PC-9 (cell line): ENCODE results near the gene KIF27. TPM values are rescaled to one million over a fixed set of nuclear protein-coding genes. Genes with fewer than 3 reads are reported as not detected.

Experiments used
- BruUV-seq: library from RNA; stranded (reverse); fragments of 400-500 nt; replicated peaks from 2 replicates; lab custom pipeline; 2021; lab: Mats Ljungman, UMichigan
- CTCF ChIA-PET: fragments of 300-600 bp; sonication (Branson Sonifier 250); formaldehyde crosslinking; loops from one replicate; lab custom pipeline; 2022; ENCODE audit warnings: antibody characterized with exemption; lab: Charles Lee
- POLR2A ChIA-PET: fragments of 300-600 bp; sonication (Branson Sonifier 250); formaldehyde crosslinking; loops from one replicate; lab custom pipeline; 2022; ENCODE audit warnings: antibody characterized with exemption; ENCODE audit not compliant: unreplicated experiment; lab: Charles Lee
- DNase-seq, 2 experiments: peaks; one replicate each; pipeline versions ENCODE4 v3.0.0 to v3.0.0-alpha.2; 2015 to 2022; ENCODE audit warnings: mixed read lengths in 1 of 2
- H2AFZ ChIP-seq: fragments of 200-600 bp; sonication (generic); 2 replicates; pipeline ENCODE4 v1.8.1; 2017; ENCODE audit warnings: antibody characterized with exemption
- H3F3A ChIP-seq: fragments of 200-600 bp; sonication (generic); 2 replicates; pipeline ENCODE4 v1.8.1; 2017; ENCODE audit warnings: antibody characterized with exemption, mild to moderate bottlenecking, low read depth; ENCODE audit not compliant: insufficient read depth
- H3K27ac ChIP-seq: fragments of 200-600 bp; sonication (generic); 2 replicates; pipeline ENCODE4 v1.6.1; 2016; ENCODE audit warnings: mixed run types
- H3K27me3 ChIP-seq: fragments of 200-600 bp; sonication (generic); 2 replicates; pipeline ENCODE4 v1.6.1; 2016; ENCODE audit warnings: low read depth, mixed run types; ENCODE audit not compliant: insufficient read depth
- H3K36me3 ChIP-seq: fragments of 200-600 bp; sonication (generic); 2 replicates; pipeline ENCODE4 v1.6.1; 2016; ENCODE audit warnings: low read depth, mixed run types
- H3K4me1 ChIP-seq: fragments of 200-600 bp; sonication (generic); replicated peaks from 2 replicates; pipeline ENCODE4 v1.6.1; 2016; ENCODE audit warnings: mixed run types; ENCODE audit not compliant: insufficient read depth
- H3K4me2 ChIP-seq: fragments of 200-600 bp; sonication (generic); 2 replicates; pipeline ENCODE4 v1.6.1; 2017; ENCODE audit warnings: mixed run types
- H3K4me3 ChIP-seq: fragments of 200-600 bp; sonication (generic); 2 replicates; pipeline ENCODE4 v1.6.1; 2016; ENCODE audit warnings: mixed run types
- H3K79me2 ChIP-seq: fragments of 200-600 bp; sonication (generic); 2 replicates; pipeline ENCODE4 v1.6.1; 2017; ENCODE audit warnings: low read depth, mixed run types
- H3K9me2 ChIP-seq: fragments of 200-600 bp; sonication (generic); 2 replicates; pipeline ENCODE4 v1.8.1; 2017; ENCODE audit warnings: mild to moderate bottlenecking; ENCODE audit not compliant: insufficient read depth
- H3K9me3 ChIP-seq: fragments of 200-600 bp; sonication (generic); 2 replicates; pipeline ENCODE4 v1.8.1; 2016; ENCODE audit warnings: low read depth; ENCODE audit not compliant: insufficient read depth
- H4K20me1 ChIP-seq: fragments of 200-600 bp; sonication (generic); 2 replicates; pipeline ENCODE4 v1.8.1; 2017; ENCODE audit not compliant: insufficient read depth
- CTCF ChIP-seq: fragments of 200-600 bp; sonication (generic); conservative IDR thresholded peaks from 2 replicates; pipeline ENCODE4 v1.6.1; 2017; ENCODE audit warnings: mixed run types, antibody characterized with exemption, mild to moderate bottlenecking, moderate library complexity
- EZH2 ChIP-seq: fragments of 200-600 bp; sonication (generic); IDR thresholded peaks from 2 replicates; pipeline ENCODE4 v1.8.0; 2017; ENCODE audit warnings: antibody characterized with exemption, low read depth
- intact Hi-C: fragments of 100-400 bp; cut with micrococcal nuclease; formaldehyde crosslinking; loops from one replicate; pipeline ENCODE4 v1.10.0; 2022; ENCODE audit not compliant: unreplicated experiment
- microRNA-seq: library from miRNA; unstranded; fragments of <30 nt; microRNA quantifications from one replicate; pipeline ENCODE4 v1.2.0, GENCODE V29; 2021; ENCODE audit warnings: borderline number of aligned reads, borderline replicate concordance
- total RNA-seq: library from RNA; stranded (reverse); gene quantifications from 2 replicates; pipeline ENCODE4 v1.2.3, GENCODE V29; 2021

Gene KIF27
- total RNA-seq, 1 experiment from 2014 or later, result 13.3 TPM

GRCh38 chr9:83800236-83801033 lies 120.8 kb downstream of the KIF27 start:
- Histone ChIP-seq H3K9me3 (no peaks in the 10 kb centered on the region), H3K4me3 (no peak overlapping the region), H3K9me2 (no peaks in the 10 kb centered on the region), H3K36me3 (no peaks in the 10 kb centered on the region), H3K4me2 (no peak overlapping the region), H3K27me3 (no peaks in the 10 kb centered on the region), H4K20me1 (no peaks in the 10 kb centered on the region), H3K79me2 (no peaks in the 10 kb centered on the region), H2AFZ (no peak overlapping the region), H3K27ac (no peak overlapping the region), H3F3A (no peaks in the 10 kb centered on the region; the same call in 1 of the 2 replicates), H3K4me1 (no peaks in the 10 kb centered on the region)
- intact Hi-C loops, result no loop called here
- TF ChIP-seq EZH2 (no peak), CTCF (no peak)
- no peak for DNase-seq
- POLR2A ChIA-PET, result no interaction called here
- CTCF ChIA-PET, result interaction anchor here (0.6 kb wide), 1 partner anchor 1812 kb away, joined by 4 read pairs; no protein-coding TSS in a partner anchor
- no TSS peak for BruUV-seq

- Histone ChIP-seq H3K27ac (no peak overlapping the region), H3K9me3 (no peaks in the 10 kb centered on the region), H3K9me2 (no peaks in the 10 kb centered on the region), H3K4me1 (no peaks in the 10 kb centered on the region), H4K20me1 (no peaks in the 10 kb centered on the region), H3K4me2 (no peak overlapping the region), H2AFZ (no peak overlapping the region), H3K27me3 (no peaks in the 10 kb centered on the region), H3K4me3 (no peak overlapping the region), H3F3A (no peaks in the 10 kb centered on the region; the same call in 1 of the 2 replicates), H3K36me3 (no peaks in the 10 kb centered on the region), H3K79me2 (no peaks in the 10 kb centered on the region)
- BruUV-seq, result no TSS peak
- CTCF ChIA-PET, result no interaction called here
- POLR2A ChIA-PET, result no interaction called here
- DNase-seq, result no peak
- intact Hi-C loops, result no loop called here
- TF ChIP-seq CTCF, result no peak
- no peak for TF ChIP-seq EZH2
Observed at GRCh38 chr9:83794051-83794450, 127.2 kb downstream of the KIF27 start.

- Histone ChIP-seq H3K79me2 (no peaks in the 10 kb centered on the region), H3K36me3 (no peaks in the 10 kb centered on the region), H3K9me2 (no peaks in the 10 kb centered on the region), H3K27ac (no peak overlapping the region), H3K4me1 (no peaks in the 10 kb centered on the region), H4K20me1 (no peaks in the 10 kb centered on the region), H3F3A (no peaks in the 10 kb centered on the region; the same call in 1 of the 2 replicates), H3K4me2 (no peak overlapping the region), H2AFZ (no peak overlapping the region), H3K27me3 (no peaks in the 10 kb centered on the region), H3K9me3 (no peaks in the 10 kb centered on the region), H3K4me3 (no peak overlapping the region)
- ChIA-PET CTCF (no interaction called here), POLR2A (no interaction called here)
- no peak for DNase-seq
- no TSS peak for BruUV-seq
- TF ChIP-seq CTCF (no peak), EZH2 (no peak)
- intact Hi-C loops, result no loop called here
Observed at GRCh38 chr9:83792746-83793145, 128.5 kb downstream of the KIF27 start.

Small RNA genes within 50 kb of the gene (microRNA-seq; reads per million reads assigned to microRNA genes)
- 326 reads per million, percentile 63 among the genes with 10 or more reads in this experiment for gene MIR7-1

Other genes starting within 250 kb of the KIF27 start
- 118 and 129 TPM in 2 replicates for gene UBQLN1, start 213.5 kb downstream of the KIF27 start, total RNA-seq
- gene GKAP1, start 103.7 kb downstream of the KIF27 start, total RNA-seq, result 4.6 and 4.8 TPM in 2 replicates
- gene HNRNPK, start 58.8 kb upstream of the KIF27 start, total RNA-seq, result 403 and 583 TPM in 2 replicates
- gene RMI1, start 59.4 kb upstream of the KIF27 start, total RNA-seq, result 13.9 and 19.2 TPM in 2 replicates